Right ventricle myocardium inferior (tissue), 1 donor: ENCODE measurements around the gene ZNF888. TPM values are rescaled to one million over a fixed set of nuclear protein-coding genes. Genes with fewer than 3 reads are reported as not detected.
"Not testable (repeated sequence)": the region's sequence is repeated elsewhere in the genome, so short reads cannot be mapped to it uniquely, and the experiment has no call there.

ENCODE experiments used
- ATAC-seq: fragments of 200-7000 bp; cut with Tn5 transposase; one replicate; pipeline ENCODE4 v1.9.1; 2020; ENCODE audit warnings: mild to moderate bottlenecking, moderate library complexity
- DNase-seq: peaks from one replicate; pipeline ENCODE4 v3.0.0; 2021; ENCODE audit errors: missing footprints
- intact Hi-C: fragments of 100-400 bp; cut with DNase I; formaldehyde crosslinking; loops from one replicate; pipeline ENCODE4 v1.11.0; 2022
- total RNA-seq: library from RNA; stranded (reverse); fragmentation: NEBNext Ultra II Directional; extraction: Animal tissue kit (Norgen Biotek cat#: 25700); gene quantifications from one replicate; pipeline ENCODE4 v1.2.1, GENCODE V29; 2021
- donor health status: DM: no; HTN: yes; CAD: no; lungs with severe emphysema.

Gene ZNF888
- total RNA-seq, 1 donor from 2014 or later, result 1.3 TPM

DNA sequence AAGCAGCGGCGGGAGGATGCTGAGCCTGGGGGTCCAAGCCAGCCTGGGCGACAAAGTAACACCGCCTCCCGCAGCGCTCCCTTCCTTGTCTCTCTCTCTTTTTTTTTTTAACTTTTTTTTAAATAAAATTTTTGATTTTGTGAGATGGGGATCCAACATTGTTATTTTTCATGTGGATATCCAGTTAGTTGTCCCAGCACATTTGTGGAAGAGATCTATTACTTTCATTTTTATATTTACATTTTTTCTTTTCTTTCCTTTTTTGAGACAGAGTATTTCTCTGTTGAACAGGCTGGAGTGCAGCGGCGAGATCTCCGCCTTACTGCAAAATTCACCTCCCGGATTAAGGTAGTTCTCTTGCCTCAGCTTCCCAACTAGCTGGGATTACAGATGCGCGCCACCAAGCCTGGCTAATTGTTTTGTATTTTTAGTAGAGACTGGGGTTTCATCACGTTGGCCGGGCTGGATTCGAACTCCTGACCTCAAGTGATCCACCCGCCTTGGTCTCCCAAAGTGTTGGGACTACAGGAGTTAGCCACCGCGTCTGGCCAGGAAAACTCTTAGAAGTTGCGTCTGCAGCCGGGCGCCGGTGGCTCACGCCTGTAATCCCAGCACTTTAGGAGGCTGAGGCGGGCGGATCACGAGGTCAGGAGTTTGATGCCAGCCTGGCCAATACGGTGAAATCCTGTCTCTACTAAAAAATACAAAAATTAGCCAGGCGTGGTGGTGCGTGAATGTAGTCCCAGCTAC is 20.1 kb upstream of the ZNF888 start:
- intact Hi-C loops, result no loop called here
- DNase-seq (no peak), ATAC-seq (no peak)

- intact Hi-C loops, result loop anchor here (1.0 kb wide), 1 partner anchor 20 kb away; the partner anchor contains the start of gene ZNF816
- peak; percentile 99 for ATAC-seq
These were observed 19.3 kb upstream of the ZNF888 start for GRCh38 chr19:52942386-52943133.

GRCh38 chr19:52941941-52942385 is 18.7 kb upstream of the ZNF888 start:
- ATAC-seq (peak; percentile 45), DNase-seq (peak; percentile 75)
- intact Hi-C loops, result loop anchor here (1.0 kb wide), 1 partner anchor 20 kb away; the partner anchor contains the start of gene ZNF816

More at GRCh38 chr19:52942386-52943133, 19.3 kb upstream of the ZNF888 start:
- peak; percentile 96 for DNase-seq

- intact Hi-C loops, ATAC-seq, DNase-seq: not testable (repeated sequence)
These were observed 18.3 kb upstream of the ZNF888 start for GRCh38 chr19:52941523-52941922.

- ATAC-seq, DNase-seq, intact Hi-C loops: not testable (repeated sequence)
These were observed 17.7 kb upstream of the ZNF888 start for GRCh38 chr19:52940905-52941304.

DNA sequence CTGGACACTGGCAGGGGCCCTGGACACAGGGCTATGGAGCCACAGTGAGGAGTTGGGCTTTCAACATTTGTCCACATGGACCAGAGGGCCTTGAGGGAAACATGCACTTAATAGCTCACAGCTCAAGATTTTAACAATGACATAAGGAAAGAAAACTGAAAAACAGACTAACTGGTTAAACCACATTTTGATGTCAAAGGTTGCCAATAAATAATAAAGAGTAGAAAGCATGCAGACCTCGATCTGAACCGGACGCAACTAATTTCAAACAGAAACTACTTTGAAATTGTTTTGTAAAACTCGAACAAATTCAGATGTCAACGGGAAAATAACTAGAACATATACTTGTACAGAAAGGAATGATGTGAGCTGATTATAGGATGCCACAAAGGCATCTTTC is 15.5 kb upstream of the ZNF888 start:
- intact Hi-C loops, result no loop called here
- DNase-seq, result no peak
- ATAC-seq, result no peak

- intact Hi-C loops, result no loop called here
- ATAC-seq (no peak), DNase-seq (no peak)
These were observed 13.7 kb upstream of the ZNF888 start for GRCh38 chr19:52936954-52937325.

- intact Hi-C loops, result no loop called here
- ATAC-seq (no peak), DNase-seq (no peak)
These were observed 13.1 kb upstream of the ZNF888 start for GRCh38 chr19:52936151-52936953.

- DNase-seq (no peak), ATAC-seq (no peak)
- intact Hi-C loops, result no loop called here
These were observed 12.2 kb upstream of the ZNF888 start for GRCh38 chr19:52935434-52935833.

DNA sequence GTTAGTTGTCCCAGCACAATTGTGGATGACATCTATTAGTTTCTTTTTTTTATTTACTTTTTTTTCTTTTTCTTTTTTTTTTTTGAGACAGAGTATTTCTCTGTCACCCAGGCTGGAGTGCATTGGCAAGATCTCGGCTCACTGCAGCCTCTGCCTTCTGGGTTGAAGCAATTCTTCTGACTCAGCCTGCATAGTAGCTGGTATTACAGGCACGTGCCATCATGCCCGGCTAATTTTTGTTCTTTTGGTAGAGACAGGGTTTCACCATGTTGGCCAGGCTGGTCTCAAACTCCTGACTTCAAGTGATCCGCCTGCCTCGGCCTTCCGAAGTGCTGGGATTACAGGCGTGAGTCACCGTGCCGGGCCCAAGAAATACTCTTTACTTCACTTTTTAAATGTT is 1.4 kb upstream of the ZNF888 start:
- intact Hi-C loops, ATAC-seq, DNase-seq: not testable (repeated sequence)

GRCh38 chr19:52923778-52924593 is 758 bp upstream of the ZNF888 start:
- peak; percentile 71 for DNase-seq
- intact Hi-C loops, result loop anchor here (2.0 kb wide), 1 partner anchor 39 kb away; the partner anchor contains the start of gene ZNF816
- peak; percentile 58 for ATAC-seq

DNA sequence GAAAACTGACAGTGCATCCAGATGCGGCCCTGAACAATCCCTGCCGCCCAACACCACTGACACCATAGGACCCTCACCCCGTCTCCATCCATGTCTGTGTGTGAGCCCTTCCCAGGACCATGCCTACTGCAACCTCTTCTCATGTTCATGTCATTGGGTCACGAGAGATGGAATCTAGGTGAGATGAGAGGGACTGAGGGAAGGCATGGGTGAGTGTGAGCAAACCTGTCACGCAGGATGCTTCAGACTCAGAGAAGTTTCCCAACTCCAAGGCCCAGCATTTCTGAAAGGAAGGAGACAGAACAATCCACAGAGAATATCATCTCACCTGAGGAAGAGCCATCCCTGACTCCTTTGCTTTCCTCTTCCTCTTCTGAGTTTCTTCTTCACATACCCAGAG is 5.7 kb downstream of the ZNF888 start:
- DNase-seq, result no peak
- intact Hi-C loops, result no loop called here

DNA sequence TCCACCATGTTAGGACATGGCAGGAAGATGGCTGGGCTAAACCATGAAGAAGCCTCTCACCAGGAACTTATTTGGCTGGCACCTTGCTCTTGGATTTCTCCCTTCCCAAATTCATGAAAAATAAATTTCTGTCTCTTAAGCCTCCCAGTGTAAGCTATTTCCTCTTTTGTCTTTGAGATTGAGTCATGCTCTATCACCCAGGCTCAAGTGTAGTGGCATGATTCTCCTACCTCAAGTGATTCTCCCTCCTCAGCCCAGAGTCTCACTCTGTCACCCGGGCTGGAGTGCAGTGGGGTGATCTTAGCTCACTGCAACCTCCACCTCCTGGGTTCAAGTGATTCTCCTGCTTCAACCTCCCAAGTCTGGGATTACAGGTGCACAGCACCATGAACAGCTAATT is 12.6 kb downstream of the ZNF888 start:
- DNase-seq, result no peak
- no peak for ATAC-seq
- intact Hi-C loops, result no loop called here

More for the DNA sequence above, 5.7 kb downstream of the ZNF888 start:
- ATAC-seq, result no peak

- ATAC-seq, DNase-seq, intact Hi-C loops: not testable (repeated sequence)
These were observed 19.0 kb downstream of the ZNF888 start for GRCh38 chr19:52904052-52904780.

DNA sequence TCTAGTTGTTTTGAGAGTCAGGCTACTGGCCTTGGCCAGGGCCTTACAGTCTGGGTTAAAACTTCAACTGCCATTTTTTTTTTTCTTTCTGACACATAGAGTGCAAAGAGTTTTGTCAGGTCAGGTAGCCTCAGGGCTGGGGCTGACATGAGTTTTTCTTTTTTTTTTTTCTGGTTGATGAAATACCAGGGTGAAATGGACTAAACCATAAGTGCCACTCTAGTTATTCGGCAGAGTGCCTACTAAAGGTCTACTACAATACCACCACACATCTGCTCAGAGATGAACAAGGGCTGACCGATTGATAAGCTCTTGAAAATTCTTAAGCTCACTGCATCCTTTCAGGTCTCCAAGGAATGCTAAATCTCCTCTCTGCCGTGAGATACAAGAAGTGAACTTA is 21.4 kb downstream of the ZNF888 start:
- intact Hi-C loops, result no loop called here
- no peak for ATAC-seq
- no peak for DNase-seq

- intact Hi-C loops, ATAC-seq: not testable (repeated sequence)
These were observed 24.6 kb downstream of the ZNF888 start for GRCh38 chr19:52898596-52898995.

GRCh38 chr19:52898101-52898500 is 25.1 kb downstream of the ZNF888 start:
- intact Hi-C loops, result no loop called here
- no peak for ATAC-seq
- DNase-seq, result no peak

More at GRCh38 chr19:52898596-52898995, 24.6 kb downstream of the ZNF888 start:
- not testable (repeated sequence) for DNase-seq
